Esophagus (tissue), 2 donors: ENCODE results near the gene USP36. TPM values are rescaled to one million over a fixed set of nuclear protein-coding genes. Genes with fewer than 3 reads are reported as not detected.

Experiments
- H3K27ac ChIP-seq, 2 donors: one replicate each; pipeline ENCODE4 v1.5.1; 2013; ENCODE audit warnings: low read depth in 2 of 2, mild to moderate bottlenecking in 2 of 2, inconsistent platforms in 1 of 2, low read length in 1 of 2, moderate library complexity in 1 of 2
- H3K27me3 ChIP-seq, 2 donors: one replicate each; pipeline ENCODE4 v1.6.1; 2013; ENCODE audit warnings: low read length in 2 of 2, control low read depth in 1 of 2, mild to moderate bottlenecking in 1 of 2; ENCODE audit not compliant: insufficient read depth in 2 of 2, control insufficient read depth in 1 of 2
- H3K36me3 ChIP-seq, 2 donors: one replicate each; pipeline ENCODE4 v1.6.1; 2013; ENCODE audit warnings: low read length in 1 of 2; ENCODE audit not compliant: control insufficient read depth in 2 of 2, insufficient read depth in 2 of 2
- H3K4me1 ChIP-seq, 2 donors: one replicate each; pipeline ENCODE4 v1.6.1; 2013; ENCODE audit warnings: low read length in 1 of 2; ENCODE audit not compliant: control insufficient read depth in 2 of 2, insufficient read depth in 2 of 2
- H3K4me3 ChIP-seq, 2 donors: one replicate each; pipeline ENCODE4 v1.5.1; 2013; ENCODE audit warnings: low read length in 2 of 2, mild to moderate bottlenecking in 2 of 2, low read depth in 1 of 2, moderate library complexity in 1 of 2
- H3K9me3 ChIP-seq, 2 donors: one replicate each; pipeline ENCODE4 v1.6.1; 2013; ENCODE audit warnings: mild to moderate bottlenecking in 2 of 2, low read depth in 1 of 2, low read length in 1 of 2, moderate library complexity in 1 of 2; ENCODE audit not compliant: control insufficient read depth in 2 of 2, insufficient read depth in 1 of 2
- WGBS, 2 donors: extraction: QIAGEN DNeasy Blood & Tissue Kit; methylation state at CpG; one replicate each; pipeline ENCODE4 v1.1.7; 2013; 5-methylcytosine and 5-hydroxymethylcytosine counted together
- polyA plus RNA-seq, 2 donors: library from polyadenylated mRNA; stranded (reverse); fragments of 200-250 nt; gene quantifications; one replicate each; pipeline ENCODE4 v1.2.3, GENCODE V29; 2013
- donor health status: healthy with polysubstance abuse.
- donor health status: Bipolar disorder and iron deficiency.

The USP36 gene
- polyA plus RNA-seq, 2 donors, result 17.0 to 17.6 TPM

GRCh38 chr17:78806451-78806850 lies 34.2 kb downstream of the USP36 start:
- Histone ChIP-seq H3K27ac (peak overlapping the region in 1 of 2 donors; percentile 48), H3K4me3 (no peak overlapping the region), H3K4me1 (peaks cover 0 to under 1% of the 10 kb centered on the region in 2 donors), H3K9me3 (peaks cover 0 to 2% of the 10 kb centered on the region in 2 donors), H3K36me3 (peaks cover 19 to 44% of the 10 kb centered on the region in 2 donors), H3K27me3 (no peaks in the 10 kb centered on the region)
- WGBS, 2 donors, result 70 to 73% methylated on average over 9 of the region's 9 CpGs

GRCh38 chr17:78805301-78805700 lies 35.3 kb downstream of the USP36 start:
- H3K36me3 ChIP-seq, result peaks cover 22 to 43% of the 10 kb centered on the region in 2 donors
- peaks cover 0 to 2% of the 10 kb centered on the region in 2 donors for H3K9me3 ChIP-seq
- WGBS, 2 donors, result 77 to 79% methylated on average over 14 of the region's 14 CpGs
- no peaks in the 10 kb centered on the region for H3K27me3 ChIP-seq
- peaks cover 0 to 6% of the 10 kb centered on the region in 2 donors for H3K4me1 ChIP-seq
- H3K4me3 ChIP-seq, result no peak overlapping the region
- H3K27ac ChIP-seq, result peak overlapping the region; percentile 16 to 58

- Histone ChIP-seq H3K27ac (peak overlapping the region in 1 of 2 donors; percentile 56), H3K27me3 (no peaks in the 10 kb centered on the region), H3K9me3 (peaks cover 0 to 2% of the 10 kb centered on the region in 2 donors), H3K4me1 (peaks cover 0 to 7% of the 10 kb centered on the region in 2 donors), H3K4me3 (no peak overlapping the region), H3K36me3 (peaks cover 22 to 46% of the 10 kb centered on the region in 2 donors)
- WGBS, 2 donors, result 74 to 75% methylated on average over 11 of the region's 11 CpGs
Observed at GRCh38 chr17:78804777-78805176, 35.8 kb downstream of the USP36 start.

GRCh38 chr17:78803186-78803845 lies 37.3 kb downstream of the USP36 start:
- no peaks in the 10 kb centered on the region for H3K27me3 ChIP-seq
- peaks cover 0 to 2% of the 10 kb centered on the region in 2 donors for H3K9me3 ChIP-seq
- WGBS, 2 donors, result 77 to 79% methylated on average over 21 of the region's 21 CpGs
- H3K4me1 ChIP-seq, result peaks cover 0 to 7% of the 10 kb centered on the region in 2 donors
- no peak overlapping the region for H3K4me3 ChIP-seq
- H3K27ac ChIP-seq, result no peak overlapping the region
- H3K36me3 ChIP-seq, result peaks cover 22 to 49% of the 10 kb centered on the region in 2 donors

- Histone ChIP-seq H3K4me3 (no peak overlapping the region), H3K27ac (no peak overlapping the region), H3K27me3 (no peaks in the 10 kb centered on the region), H3K4me1 (peaks cover 0 to 7% of the 10 kb centered on the region in 2 donors), H3K36me3 (peaks cover 27 to 53% of the 10 kb centered on the region in 2 donors), H3K9me3 (peaks cover 0 to 2% of the 10 kb centered on the region in 2 donors)
- 90 to 92% methylated on average over 14 of the region's 14 CpGs for WGBS, 2 donors
Observed at GRCh38 chr17:78802459-78802858, 38.2 kb downstream of the USP36 start.

GRCh38 chr17:78802008-78802407 lies 38.6 kb downstream of the USP36 start:
- no peaks in the 10 kb centered on the region for H3K27me3 ChIP-seq
- peaks cover 0 to 2% of the 10 kb centered on the region in 2 donors for H3K9me3 ChIP-seq
- peaks cover 0 to 7% of the 10 kb centered on the region in 2 donors for H3K4me1 ChIP-seq
- H3K36me3 ChIP-seq, result peaks cover 24 to 53% of the 10 kb centered on the region in 2 donors
- 86 to 87% methylated on average over 24 to 30 of the region's 30 CpGs for WGBS, 2 donors
- no peak overlapping the region for H3K27ac ChIP-seq
- H3K4me3 ChIP-seq, result no peak overlapping the region

GRCh38 chr17:78800132-78800931 lies 40.3 kb downstream of the USP36 start:
- no peak overlapping the region for H3K4me3 ChIP-seq
- H3K36me3 ChIP-seq, result peaks cover 17 to 52% of the 10 kb centered on the region in 2 donors
- H3K27me3 ChIP-seq, result no peaks in the 10 kb centered on the region
- H3K9me3 ChIP-seq, result peaks cover 0 to 2% of the 10 kb centered on the region in 2 donors
- no peak overlapping the region for H3K27ac ChIP-seq
- peaks cover 0 to 7% of the 10 kb centered on the region in 2 donors for H3K4me1 ChIP-seq
- WGBS, 2 donors, result 83 to 84% methylated on average over 18 of the region's 18 CpGs

GRCh38 chr17:78798695-78799559 lies 41.7 kb downstream of the USP36 start:
- no peaks in the 10 kb centered on the region for H3K27me3 ChIP-seq
- 75 to 79% methylated on average over 33 of the region's 33 CpGs for WGBS, 2 donors
- peaks cover 17 to 59% of the 10 kb centered on the region in 2 donors for H3K36me3 ChIP-seq
- H3K4me1 ChIP-seq, result peaks cover 0 to 7% of the 10 kb centered on the region in 2 donors
- H3K9me3 ChIP-seq, result peaks cover 0 to 2% of the 10 kb centered on the region in 2 donors
- no peak overlapping the region for H3K27ac ChIP-seq
- no peak overlapping the region for H3K4me3 ChIP-seq
